ENCODE measurements around the gene CHMP6.

GRCh38 chr17:80982426-80982974 lies 9.1 kb upstream of the CHMP6 start:
- TF ChIP-seq ATF2 (CRISPR knock-in tag; IDR thresholded peaks at IDR 0.05; ENCODE audit: borderline replicate concordance, low read depth), result no peak
- TF ChIP-seq ZNF423 (CRISPR knock-in tag; IDR thresholded peaks at IDR 0.05), result no peak
- TF ChIP-seq MXD4 (CRISPR knock-in tag; IDR thresholded peaks at IDR 0.05; ENCODE audit: borderline replicate concordance), result no peak
- TF ChIP-seq, protein P1, sequence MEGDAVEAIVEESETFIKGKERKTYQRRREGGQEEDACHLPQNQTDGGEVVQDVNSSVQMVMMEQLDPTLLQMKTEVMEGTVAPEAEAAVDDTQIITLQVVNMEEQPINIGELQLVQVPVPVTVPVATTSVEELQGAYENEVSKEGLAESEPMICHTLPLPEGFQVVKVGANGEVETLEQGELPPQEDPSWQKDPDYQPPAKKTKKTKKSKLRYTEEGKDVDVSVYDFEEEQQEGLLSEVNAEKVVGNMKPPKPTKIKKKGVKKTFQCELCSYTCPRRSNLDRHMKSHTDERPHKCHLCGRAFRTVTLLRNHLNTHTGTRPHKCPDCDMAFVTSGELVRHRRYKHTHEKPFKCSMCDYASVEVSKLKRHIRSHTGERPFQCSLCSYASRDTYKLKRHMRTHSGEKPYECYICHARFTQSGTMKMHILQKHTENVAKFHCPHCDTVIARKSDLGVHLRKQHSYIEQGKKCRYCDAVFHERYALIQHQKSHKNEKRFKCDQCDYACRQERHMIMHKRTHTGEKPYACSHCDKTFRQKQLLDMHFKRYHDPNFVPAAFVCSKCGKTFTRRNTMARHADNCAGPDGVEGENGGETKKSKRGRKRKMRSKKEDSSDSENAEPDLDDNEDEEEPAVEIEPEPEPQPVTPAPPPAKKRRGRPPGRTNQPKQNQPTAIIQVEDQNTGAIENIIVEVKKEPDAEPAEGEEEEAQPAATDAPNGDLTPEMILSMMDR (IDR thresholded peaks at IDR 0.05), result no peak
- TF ChIP-seq FOXJ3 (CRISPR knock-in tag; IDR thresholded peaks at IDR 0.05; ENCODE audit: borderline replicate concordance), result no peak
- TF ChIP-seq, protein P2, sequence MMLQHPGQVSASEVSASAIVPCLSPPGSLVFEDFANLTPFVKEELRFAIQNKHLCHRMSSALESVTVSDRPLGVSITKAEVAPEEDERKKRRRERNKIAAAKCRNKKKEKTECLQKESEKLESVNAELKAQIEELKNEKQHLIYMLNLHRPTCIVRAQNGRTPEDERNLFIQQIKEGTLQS (CRISPR knock-in tag; conservative IDR thresholded peaks at IDR 0.05), result no peak
- no peak for TF ChIP-seq PRRX2 (CRISPR knock-in tag; IDR thresholded peaks at IDR 0.05)
- TF ChIP-seq NR1H2 (CRISPR knock-in tag; IDR thresholded peaks at IDR 0.05), result no peak
- TF ChIP-seq CREM (CRISPR knock-in tag; IDR thresholded peaks at IDR 0.05), result no peak
- TF ChIP-seq, protein P3, sequence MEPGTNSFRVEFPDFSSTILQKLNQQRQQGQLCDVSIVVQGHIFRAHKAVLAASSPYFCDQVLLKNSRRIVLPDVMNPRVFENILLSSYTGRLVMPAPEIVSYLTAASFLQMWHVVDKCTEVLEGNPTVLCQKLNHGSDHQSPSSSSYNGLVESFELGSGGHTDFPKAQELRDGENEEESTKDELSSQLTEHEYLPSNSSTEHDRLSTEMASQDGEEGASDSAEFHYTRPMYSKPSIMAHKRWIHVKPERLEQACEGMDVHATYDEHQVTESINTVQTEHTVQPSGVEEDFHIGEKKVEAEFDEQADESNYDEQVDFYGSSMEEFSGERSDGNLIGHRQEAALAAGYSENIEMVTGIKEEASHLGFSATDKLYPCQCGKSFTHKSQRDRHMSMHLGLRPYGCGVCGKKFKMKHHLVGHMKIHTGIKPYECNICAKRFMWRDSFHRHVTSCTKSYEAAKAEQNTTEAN (CRISPR knock-in tag; IDR thresholded peaks at IDR 0.05), result no peak

All from WTC11 (cell line).